ENCODE data around the gene TUBB2A.

DNA sequence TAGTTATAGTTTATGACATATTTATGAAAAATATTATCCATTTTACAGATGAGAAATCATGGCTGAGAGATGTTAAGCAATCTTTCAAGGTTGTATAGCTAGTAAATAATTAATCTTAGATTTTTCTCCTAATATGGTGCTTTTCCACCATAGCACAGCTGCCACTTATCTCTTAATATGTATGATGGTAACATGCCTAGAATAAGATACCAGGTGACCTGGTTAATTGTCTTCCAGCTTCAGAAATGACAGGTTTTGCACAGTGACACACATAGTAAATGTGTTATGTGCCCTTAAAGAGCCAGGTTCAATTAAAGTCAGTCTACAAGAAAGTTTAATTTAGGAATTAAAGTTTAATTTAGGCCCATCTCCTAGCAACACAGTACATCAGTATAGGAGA lies 14.8 kb downstream of the TUBB2A start:
- TF ChIP-seq, protein P1, sequence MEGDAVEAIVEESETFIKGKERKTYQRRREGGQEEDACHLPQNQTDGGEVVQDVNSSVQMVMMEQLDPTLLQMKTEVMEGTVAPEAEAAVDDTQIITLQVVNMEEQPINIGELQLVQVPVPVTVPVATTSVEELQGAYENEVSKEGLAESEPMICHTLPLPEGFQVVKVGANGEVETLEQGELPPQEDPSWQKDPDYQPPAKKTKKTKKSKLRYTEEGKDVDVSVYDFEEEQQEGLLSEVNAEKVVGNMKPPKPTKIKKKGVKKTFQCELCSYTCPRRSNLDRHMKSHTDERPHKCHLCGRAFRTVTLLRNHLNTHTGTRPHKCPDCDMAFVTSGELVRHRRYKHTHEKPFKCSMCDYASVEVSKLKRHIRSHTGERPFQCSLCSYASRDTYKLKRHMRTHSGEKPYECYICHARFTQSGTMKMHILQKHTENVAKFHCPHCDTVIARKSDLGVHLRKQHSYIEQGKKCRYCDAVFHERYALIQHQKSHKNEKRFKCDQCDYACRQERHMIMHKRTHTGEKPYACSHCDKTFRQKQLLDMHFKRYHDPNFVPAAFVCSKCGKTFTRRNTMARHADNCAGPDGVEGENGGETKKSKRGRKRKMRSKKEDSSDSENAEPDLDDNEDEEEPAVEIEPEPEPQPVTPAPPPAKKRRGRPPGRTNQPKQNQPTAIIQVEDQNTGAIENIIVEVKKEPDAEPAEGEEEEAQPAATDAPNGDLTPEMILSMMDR (conservative IDR thresholded peaks at IDR 0.05; ENCODE audit: low read depth, low read length), result no peak
- TF ChIP-seq BHLHE40 (IDR thresholded peaks at IDR 0.05; ENCODE audit: low read depth, low read length) (no peak), POLR2A (IDR thresholded peaks at IDR 0.05; ENCODE audit: low read depth, low read length) (no peak), CEBPB (IDR thresholded peaks at IDR 0.05; ENCODE audit: low read depth, low read length) (no peak), RAD21 (IDR thresholded peaks at IDR 0.05; ENCODE audit: low read length) (no peak), MXI1 (IDR thresholded peaks at IDR 0.05; ENCODE audit: borderline replicate concordance, low read depth, low read length) (no peak), FOS (IDR thresholded peaks at IDR 0.05; ENCODE audit: low read depth, low read length) (no peak), SMC3 (IDR thresholded peaks at IDR 0.05; ENCODE audit: low read depth, low read length) (no peak), MAFK (IDR thresholded peaks at IDR 0.05; ENCODE audit: low read depth, low read length) (no peak), RCOR1 (IDR thresholded peaks at IDR 0.05; ENCODE audit: insufficient replicate concordance, low read length) (no peak), CHD1 (IDR thresholded peaks at IDR 0.05; ENCODE audit: low read depth, low read length) (no peak)

Data from IMR-90 (cell line).